Smooth muscle cell of the brain vasculature (primary cell): Measurements from ENCODE around the gene VASN.
"Not testable (repeated sequence)": the region's sequence is repeated elsewhere in the genome, so short reads cannot be mapped to it uniquely, and the experiment has no call there.

Experiments used
- DNase-seq: peaks from one replicate; pipeline ENCODE4 v3.0.0-alpha.2; 2012; ENCODE audit warnings: low read depth, low spot score

VASN gene

GRCh38 chr16:4385066-4385788 lies 13.6 kb downstream of the VASN start:
- DNase-seq: no peak

- no peak for DNase-seq
Observed at GRCh38 chr16:4385789-4386450, 14.3 kb downstream of the VASN start.

- DNase-seq: no peak
Observed at GRCh38 chr16:4386451-4386805, 14.8 kb downstream of the VASN start.

DNA sequence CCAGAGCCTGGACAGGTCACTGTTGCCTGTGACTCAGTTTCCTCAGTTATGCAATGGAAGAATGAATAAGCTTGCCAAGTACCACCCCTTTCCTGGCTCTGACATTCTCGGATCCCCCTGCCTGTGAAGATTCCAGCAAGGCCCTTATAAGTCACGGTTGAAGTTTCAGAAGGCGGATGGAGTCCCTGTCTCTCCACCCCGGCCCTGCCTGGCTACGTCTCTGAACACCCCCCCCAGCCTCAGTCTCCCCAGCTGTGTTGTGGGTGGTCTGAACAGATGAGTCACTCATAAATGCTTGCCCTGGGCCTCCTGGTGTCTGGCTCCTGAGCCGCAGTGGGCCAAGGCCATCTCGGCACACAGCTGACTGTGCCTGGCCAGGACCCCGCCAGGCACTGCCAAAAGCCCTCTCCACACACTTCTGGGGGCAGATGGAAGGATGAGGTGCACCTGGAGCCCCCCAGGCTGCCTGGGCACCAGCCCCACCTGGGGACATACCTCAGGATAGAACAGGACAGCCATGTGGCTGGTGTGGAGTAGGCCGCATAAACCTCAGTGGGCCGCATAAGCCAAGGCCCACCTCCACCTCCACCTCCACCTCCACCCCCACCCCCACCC lies 15.4 kb downstream of the VASN start:
- DNase-seq: no peak

DNA sequence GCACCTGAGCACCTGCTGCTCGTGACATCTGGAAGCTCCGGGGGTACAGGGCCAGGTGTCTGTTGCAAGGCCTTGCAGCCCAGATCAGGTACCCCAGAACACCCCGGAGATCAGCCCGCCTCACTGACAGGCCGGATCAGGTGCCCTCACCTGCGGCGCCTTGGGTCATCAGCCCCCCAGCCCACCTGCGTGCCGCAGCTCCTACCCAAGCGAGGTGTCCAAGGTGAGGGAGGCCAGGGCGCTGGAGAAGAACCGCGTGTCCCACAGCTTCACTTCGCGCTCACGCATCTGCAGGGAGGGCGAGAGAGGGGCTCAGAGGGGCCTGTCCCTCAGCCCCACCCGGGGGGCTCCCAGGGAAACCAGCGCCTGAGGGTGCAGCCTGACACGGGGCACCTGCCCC lies 16.1 kb downstream of the VASN start:
- no peak for DNase-seq

GRCh38 chr16:4388271-4389021 lies 16.8 kb downstream of the VASN start:
- no peak for DNase-seq

DNA sequence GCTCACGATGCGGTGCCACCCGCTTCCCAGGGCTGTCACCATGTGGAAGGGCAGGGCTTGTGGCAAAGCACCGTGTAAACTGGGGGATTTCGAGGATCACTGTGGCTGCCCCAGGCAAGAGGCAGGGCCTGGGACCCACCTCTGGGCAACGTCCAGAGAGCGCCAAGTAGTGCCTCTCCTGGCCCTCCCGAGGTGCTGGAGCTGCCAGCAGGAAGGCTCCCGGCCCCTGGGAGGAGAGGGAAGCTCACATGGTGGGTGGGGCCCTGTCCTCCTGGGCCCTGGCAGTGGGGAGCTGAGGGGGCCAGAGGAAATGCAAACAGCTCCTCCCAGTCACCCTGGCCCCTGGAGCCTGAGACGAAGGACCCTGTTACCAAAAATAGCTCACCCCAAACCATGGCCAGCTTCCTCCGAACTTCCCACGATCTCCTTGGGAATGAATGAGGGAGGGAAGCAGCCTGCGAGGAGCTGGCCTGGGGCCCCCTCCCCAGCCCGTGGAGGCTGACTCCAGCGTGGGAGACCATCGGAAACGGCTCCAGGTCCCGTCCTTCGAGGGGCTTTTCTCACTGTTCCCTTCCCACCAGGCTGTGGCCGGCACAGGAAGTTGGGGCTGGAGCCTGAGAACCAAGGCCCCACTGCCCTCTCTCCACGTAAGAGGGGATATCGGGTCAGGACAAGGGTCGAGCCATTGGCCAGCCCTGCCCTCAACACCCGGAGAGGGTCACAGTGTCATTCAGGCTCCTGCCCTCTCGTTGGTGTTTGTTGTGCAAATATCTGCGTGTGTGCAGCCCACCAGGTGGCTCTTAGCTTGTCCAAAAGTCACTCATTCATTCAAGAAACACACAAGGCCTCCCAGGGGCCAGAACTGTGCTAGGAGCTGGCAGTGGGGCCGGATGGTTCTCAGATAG lies 17.7 kb downstream of the VASN start:
- DNase-seq: no peak

DNA sequence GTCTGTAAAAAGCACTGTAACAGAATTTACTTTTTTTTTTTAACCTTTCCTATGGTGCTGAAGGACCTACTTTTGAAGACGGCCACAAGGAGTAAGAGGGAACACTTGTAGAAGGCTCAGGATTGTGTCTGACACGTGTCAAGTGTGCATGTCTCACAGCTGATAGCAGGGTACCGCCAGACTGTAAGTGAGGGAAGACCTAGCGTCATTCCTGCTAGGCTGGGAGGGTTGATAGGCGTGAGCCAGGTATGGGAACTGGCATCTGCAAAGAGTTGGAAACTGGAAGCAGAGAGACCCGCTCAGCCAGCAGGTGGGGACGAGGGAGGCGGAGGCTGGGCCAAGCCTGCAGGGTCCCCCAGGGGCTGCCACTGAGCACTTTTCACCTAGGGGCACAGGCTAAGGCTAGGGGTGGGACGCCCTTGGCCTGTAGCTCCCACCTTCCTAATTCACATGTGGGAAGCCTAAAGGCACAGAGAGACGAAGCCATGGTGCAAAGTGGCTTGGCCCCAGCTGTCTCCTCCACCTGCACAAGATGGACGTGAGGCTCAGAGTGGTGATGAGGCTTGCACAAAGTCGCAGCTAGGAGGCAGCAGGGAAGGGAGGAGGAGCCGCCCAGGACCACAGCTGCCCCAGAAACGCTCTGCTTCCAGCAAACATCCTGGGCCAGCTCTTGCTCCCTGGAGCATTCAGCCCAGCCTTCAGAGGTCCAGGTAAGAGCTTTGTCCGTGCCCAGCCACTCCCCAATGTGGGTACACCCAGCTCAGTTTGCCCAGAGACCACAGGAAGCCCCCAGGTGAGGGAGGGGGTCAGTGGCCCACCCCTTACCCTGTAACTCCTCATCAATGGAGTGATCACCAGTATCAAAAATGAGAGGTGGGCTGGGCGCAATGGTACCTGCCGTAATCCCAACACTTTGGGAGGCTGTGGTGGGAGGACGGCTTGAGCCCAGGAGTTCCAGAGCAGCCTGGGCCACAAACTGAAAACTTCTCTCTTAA lies 18.9 kb downstream of the VASN start:
- no peak for DNase-seq

- no peak for DNase-seq
Observed at GRCh38 chr16:4391631-4392381, 20.2 kb downstream of the VASN start.

DNA sequence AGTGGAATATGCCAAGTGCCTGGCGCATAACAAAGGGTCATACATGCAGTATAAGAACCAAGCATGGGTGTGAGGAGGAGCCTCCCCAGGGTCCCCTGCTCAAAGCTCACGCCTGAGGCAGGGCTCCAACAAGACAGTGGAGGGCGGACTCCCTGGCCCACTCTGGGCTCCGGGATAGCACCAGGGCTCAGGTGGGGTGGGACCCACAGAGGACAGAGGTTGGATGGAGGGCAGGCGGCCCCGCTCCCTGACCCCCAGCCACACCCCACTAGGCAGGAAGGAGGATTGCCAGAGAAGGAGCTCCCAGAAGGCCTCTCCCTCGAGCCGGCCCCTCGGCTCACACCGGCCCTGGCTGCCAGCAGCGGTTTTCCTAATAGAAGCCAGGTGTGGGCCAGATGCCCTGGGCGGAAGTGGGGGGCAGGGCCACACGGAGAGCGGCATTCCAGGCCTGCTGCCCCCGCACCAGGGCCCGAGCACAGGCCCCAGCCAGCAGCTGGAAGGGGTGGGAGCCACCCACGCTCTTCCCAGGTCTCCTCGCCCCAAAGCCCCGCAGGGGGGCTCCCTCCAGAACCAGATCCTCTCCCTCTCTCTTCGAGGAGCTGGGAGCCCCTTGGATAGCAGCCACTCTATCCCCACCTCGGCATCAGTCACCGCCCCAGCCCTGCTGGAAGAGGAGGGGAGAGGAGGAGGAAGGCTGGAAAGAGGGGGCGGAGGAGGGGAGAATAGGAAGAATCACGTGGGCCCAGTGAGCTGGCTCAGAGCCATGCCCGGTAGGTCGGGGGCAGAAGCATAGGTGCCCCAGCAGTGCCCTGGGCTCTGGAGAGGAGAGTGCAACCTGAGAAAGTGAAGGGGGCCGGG lies 21.0 kb downstream of the VASN start:
- no peak for DNase-seq

- no peak for DNase-seq
Observed at GRCh38 chr16:4393240-4393600, 21.6 kb downstream of the VASN start.

GRCh38 chr16:4393850-4394249 lies 22.2 kb downstream of the VASN start:
- DNase-seq: not testable (repeated sequence)

GRCh38 chr16:4395055-4395726 lies 23.5 kb downstream of the VASN start:
- no peak for DNase-seq

DNA sequence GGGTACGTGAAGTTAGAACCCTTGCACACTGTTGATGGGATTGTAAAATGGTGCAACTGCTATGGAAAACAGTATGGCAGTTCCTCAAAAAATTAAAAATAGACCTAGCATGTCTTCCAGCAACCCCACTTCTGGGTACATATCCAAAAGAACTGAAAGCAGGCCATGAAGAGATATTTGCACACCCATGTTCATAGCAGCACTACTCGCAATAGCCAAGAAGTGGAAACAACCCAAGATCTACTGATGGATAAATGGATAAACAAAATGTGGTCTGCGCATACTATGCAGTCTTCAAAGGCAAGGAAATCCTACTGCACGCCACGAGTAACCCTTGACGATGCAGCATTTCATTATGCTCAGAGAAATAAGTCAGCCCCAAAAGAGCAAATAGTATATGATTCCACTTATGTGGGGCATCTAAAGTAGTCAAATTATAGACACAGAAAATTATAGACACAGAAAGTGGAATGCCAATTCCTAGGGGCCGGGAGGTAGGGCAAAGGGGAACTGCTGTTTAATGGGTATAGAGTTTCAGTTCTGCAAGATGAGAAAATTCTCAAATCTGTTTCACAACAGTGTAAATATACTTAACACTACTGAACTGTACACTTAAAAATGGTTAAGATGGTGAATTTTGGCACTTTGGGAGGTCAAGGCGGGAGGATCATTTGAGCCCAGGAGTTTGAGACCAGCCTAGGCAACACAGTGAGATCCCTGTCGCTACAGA lies 27.5 kb downstream of the VASN start:
- no peak for DNase-seq

- DNase-seq: no peak
Observed at GRCh38 chr16:4401094-4401501, 29.4 kb downstream of the VASN start.

DNA sequence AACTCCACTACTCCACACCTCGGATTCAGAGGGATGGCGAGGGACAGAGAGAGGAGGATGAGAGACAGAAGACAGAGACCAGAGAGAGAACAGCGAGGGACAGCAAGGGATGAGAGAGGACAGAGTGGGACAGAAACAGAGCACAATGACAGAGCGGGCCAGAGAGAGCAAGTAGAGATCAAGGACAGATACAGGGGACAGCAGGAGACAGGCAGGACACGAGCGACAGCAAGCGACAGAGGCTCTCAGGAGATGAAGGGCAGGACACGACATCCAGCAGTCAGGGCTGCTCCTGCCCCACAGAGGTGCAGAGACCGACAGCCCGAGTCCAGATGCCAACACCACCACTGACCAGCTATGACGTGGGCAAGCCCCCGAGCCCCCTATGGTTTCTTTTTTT lies 29.9 kb downstream of the VASN start:
- DNase-seq: no peak

- no peak for DNase-seq
Observed at GRCh38 chr16:4402439-4403132, 30.9 kb downstream of the VASN start.
